Ramos (cell line): Measurements from ENCODE around the gene ARHGEF16.

Experiments
- in situ Hi-C: fragments of 300-500 bp; cut with MboI; formaldehyde crosslinking; loops from one replicate; pipeline ENCODE4 v1.14.3; 2022; ENCODE audit warnings: low sequenced_read_pairs; ENCODE audit not compliant: unreplicated experiment

The ARHGEF16 gene

DNA sequence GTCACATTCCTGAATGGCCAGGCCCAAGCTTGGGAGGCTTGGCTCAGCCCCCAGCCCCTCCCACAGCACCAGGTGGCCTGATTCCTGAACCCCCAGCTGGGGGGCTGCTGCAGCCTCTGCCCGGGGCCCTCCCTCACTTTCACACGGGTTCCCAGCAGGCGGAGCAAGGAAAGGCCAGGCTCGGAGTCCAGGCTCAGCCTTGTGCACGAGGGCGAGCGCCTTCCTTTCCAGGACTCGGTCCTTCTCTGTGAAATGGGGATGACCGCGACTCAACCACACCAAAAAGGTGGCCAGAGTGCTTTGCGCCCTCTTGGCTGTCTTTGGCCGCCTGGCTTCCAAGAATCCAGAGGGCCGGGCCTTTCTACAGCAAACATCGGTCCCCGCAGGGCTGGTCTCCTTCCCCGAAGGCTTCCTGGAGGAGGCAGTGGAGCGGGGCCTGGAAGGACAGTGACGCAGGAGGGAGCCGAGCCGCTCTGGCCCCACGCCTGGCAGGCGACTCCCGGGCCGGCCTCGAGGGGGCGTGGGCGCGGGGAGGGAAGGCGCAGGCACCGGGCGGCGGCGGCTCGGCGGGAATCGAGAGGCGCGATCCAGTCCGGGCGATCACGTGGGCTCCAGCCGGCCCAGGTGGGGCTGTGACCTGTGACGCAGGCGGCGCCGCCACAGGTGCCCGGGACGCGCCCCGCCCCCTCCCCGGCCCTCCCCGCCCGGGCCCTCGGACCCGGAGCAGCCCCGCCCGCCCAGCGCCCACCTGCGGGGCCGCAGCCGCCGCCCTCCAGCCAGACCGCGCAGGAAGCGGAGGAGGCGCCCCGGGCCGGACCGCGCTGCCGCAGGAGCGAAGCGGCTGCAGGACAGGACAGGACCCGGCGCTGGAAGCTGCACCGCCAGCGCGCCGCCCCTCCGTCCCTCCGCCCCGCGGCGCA, at the start of gene ARHGEF16:
TSS of gene ARHGEF16 (plus strand) at position 775 of the 920 bp plus-strand sequence. CDS start 8,420 bp downstream, outside the sequence.
- in situ Hi-C loops: no loop called here

DNA sequence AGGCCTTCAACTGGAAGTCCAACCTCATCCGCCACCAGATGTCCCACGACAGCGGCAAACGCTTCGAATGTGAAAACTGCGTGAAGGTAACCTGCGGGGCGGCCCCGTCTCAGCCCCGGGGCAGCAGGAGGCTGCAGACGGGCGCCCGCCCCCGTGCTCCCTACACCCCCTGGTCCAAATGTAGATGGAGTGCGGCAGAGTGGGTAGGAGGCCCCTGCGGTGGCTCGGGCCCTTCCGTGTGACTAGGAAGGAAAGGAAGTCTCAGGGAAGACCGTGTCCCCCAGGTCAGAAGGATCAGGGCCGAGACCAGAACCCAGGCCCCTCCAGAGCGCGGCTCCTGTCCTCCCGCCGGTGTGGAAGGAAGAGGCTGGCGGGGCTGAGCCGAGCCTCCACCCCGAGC, 49.7 kb upstream of the ARHGEF16 start:
- in situ Hi-C loops: no loop called here

DNA sequence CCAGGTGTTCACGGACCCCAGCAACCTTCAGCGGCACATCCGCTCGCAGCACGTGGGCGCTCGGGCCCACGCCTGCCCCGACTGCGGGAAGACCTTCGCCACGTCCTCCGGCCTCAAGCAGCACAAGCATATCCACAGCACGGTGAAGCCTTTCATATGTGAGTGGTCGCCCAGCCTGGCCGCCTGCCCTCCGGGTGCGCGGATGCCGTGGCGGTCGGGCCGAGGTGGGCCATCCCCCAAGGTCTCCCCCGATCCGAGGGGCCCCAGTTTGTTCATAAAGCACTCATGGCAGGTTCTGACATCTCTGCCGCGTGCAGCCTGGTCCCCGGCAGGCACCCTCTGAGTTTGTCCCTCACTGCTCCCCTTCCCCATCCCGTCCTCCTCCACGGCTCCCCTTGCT, 49.0 kb upstream of the ARHGEF16 start:
- in situ Hi-C loops: no loop called here

DNA sequence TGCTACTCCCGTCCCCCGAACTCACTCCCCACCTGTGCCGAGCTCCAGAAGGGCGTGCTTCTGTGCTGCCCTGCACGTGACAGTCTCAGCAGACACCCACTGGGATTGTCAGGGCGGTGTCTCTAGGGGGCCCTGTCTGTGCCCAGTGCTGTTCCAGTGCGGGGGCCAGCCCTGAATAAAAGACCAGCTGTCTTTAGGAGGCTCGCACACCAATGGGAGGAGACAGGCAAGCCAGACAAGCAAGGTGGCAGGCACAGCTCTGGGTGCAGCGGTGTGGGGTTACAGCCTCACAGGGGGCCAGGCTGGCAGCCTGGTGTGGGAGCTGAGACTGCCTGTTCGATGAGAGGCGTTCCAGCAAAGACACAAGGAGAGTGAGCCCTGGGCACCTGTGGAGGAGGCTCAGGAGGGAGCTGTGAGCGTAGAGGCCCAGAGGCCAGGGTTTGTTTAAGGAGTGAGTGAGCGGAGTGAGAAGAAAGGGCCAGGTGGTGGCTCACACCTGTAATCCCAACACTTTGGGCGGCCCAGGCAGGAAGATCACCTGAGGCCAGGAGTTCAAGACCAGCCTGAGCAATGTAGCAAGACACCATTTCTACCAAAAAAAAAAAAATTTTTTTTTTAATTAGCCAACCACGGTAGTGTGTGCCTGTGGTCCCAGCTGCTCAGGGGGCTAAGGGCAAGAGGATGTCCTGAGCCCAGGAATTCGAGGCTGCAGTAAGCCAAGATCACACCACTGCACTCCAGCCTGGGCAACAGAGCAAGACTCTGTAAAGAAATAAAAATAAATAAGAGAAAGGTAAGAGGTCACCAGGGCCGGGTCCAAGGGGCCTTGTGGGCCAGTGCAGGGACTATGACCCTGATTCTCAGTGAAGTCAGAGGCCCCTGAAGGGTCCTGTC, 48.2 kb upstream of the ARHGEF16 start:
- in situ Hi-C loops: no loop called here

DNA sequence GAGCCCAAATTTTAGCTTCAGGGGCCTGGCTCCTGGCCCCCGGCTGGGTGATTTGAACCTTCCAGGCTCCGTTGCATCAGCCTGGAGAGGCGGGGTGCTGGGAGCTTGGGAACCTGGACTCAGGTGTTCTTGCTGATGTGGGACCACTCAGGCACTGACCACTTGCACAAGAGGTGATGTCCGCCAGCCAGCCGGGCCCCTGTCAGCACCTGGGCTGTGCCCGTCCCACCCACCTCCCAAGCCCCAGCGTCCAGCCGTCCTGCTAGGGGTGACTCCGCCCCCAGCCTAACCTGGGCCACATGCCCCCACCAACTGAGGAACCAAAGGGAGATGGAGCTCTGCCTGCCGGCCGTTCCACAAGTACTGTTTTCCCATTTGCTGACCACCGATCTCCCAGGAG, 47.4 kb upstream of the ARHGEF16 start:
- in situ Hi-C loops: no loop called here

DNA sequence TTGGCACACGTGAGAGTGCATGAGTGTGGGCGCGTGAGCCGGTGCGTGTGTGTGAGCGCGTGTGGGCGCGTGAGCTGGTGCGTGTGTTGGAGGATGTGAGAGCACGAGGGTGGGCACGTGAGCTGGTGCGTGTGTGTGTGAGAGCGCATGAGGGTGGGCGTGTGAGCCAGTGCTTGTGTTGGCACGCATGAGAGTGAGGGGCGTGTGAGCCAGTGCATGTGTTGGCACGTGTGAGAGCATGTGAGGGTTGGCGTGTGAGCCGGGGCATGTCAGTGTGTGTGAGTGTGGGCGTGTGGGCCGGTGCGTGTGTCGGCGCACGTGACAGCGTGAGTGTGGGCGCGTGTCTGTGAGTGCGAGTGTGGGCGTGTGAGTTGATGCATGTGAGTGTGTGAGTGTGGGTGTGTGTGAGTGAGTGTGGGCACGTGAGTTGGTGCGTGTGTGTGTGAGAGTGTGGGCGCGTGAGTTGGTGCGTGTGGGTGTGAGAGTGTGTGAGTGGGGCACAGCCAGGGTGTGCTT, 45.7 kb upstream of the ARHGEF16 start:
- in situ Hi-C loops: no loop called here

DNA sequence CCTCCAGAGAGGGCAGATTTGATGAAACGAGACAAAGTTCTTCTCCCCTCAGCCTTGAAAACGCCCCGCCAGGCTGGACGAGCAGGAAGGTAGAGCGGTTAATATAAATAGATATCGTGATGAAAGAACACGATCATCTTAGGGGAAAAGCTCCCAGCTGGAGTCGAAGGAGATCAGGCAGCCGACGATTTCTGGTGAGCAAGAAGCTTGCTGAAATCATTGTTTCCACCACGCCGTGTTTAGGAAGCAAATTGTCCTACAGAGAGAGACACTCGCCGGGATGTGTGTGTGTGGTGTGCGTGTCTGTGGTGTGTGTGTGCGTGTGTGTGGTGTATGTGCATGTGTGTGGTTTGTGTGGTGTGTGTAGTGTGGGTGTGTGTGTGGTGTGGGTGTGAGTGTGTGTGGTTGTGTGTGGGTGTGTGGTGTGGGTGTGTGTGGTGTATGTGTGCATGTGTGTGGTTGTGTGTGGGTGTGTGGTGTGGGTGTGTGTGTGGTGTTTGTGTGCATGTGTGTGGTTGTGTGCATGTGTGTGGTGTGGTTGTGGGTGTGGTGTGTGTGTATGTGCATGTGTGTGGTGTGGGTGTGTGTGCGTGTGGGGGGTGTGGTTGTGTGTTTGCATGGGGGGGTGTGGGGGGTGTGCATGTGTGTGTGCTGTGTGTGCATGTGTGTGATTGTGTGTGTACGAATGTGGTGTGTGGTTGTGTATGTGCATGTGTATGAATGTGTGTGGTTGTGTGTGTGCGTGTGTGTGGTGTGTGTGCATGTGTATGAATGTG, 44.9 kb upstream of the ARHGEF16 start:
- in situ Hi-C loops: no loop called here

DNA sequence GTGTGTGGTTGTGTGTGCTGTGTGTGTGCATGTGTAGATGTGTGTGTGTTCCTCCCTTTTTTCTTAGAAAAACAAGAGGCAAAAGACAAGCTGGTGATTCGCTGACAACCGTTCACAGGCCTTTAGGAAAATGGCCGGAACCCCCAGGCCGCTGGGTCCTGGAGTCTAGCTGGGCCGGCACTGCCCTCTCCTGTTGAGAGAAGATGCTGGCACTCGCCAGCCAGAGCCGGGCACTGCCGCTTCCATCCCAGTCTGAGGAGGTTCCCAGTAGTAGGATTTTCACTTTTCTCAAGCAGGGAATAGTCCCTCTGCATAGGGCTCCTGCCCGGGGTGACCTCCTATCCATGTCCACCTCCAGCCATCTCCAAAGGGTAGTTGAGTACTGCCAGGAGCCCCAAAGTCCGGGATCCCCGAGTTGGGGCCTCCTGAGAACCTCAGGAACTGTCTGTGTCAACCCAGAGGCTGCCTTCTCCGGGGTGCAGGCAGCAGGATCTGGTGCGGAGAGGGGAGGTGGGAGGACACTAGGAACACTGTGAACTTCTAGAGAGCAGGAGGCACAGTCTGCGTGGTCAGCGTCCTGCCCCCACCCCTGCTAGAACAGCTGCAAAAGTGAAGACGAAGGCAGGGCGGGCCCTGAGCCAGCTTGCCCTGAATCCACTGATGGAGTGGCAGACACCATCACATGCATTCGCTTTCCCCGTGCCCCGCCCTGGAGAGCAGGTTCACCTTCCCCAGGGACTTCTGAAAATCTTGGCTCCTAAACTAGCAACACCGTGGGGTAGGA, 44.1 kb upstream of the ARHGEF16 start:
- in situ Hi-C loops: no loop called here

DNA sequence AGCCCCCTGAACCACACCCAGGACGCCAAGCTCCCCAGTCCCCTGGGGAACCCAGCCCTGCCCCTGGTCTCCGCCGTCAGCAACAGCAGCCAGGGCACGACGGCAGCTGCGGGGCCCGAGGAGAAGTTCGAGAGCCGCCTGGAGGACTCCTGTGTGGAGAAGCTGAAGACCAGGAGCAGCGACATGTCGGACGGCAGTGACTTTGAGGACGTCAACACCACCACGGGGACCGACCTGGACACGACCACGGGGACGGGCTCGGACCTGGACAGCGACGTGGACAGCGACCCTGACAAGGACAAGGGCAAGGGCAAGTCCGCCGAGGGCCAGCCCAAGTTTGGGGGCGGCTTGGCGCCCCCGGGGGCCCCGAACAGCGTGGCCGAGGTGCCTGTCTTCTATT, 42.7 kb upstream of the ARHGEF16 start:
- in situ Hi-C loops: no loop called here

DNA sequence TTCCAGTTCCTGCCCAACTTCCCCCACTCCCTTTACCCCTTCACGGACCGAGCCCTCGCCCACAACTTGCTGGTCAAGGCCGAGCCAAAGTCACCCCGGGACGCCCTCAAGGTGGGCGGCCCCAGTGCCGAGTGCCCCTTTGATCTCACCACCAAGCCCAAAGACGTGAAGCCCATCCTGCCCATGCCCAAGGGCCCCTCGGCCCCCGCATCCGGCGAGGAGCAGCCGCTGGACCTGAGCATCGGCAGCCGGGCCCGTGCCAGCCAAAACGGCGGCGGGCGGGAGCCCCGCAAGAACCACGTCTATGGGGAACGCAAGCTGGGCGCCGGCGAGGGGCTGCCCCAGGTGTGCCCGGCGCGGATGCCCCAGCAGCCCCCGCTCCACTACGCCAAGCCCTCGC, 42.1 kb upstream of the ARHGEF16 start:
- in situ Hi-C loops: no loop called here

DNA sequence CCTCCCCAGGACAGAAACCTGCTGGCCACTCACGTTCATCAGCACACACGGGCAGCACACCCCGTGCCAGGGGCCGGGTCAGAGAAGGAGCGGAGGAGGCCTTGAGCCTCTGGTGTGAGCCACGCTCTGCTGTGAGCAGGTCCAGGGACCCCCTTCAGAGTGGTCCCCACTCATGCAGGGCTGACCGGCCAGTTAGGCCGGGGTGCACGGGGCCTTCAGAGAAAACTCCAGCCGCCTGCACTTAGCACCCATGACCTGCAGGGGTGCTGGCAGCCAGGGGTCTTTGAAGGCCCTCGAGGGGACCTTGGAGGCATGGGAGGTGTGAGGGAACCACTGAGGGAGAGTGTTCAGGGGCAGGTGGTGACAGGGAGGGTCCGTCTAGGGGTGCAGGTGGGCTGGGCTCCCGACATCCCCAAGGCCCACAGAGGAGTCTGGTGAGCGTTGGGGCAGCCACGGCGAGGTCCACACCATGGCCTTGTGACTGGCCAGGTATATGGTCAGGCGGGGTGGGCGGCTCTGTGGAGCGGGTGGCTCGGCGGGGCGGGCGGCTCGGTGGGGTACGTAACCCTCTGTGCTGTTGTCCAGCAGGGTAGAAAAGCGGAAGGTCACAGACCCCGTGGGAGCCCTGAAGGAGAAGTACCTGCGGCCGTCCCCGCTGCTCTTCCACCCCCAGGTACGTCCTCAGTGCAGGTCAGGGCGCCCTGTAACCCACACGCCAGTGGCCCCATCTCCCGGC, 40.3 kb upstream of the ARHGEF16 start:
- in situ Hi-C loops: no loop called here

DNA sequence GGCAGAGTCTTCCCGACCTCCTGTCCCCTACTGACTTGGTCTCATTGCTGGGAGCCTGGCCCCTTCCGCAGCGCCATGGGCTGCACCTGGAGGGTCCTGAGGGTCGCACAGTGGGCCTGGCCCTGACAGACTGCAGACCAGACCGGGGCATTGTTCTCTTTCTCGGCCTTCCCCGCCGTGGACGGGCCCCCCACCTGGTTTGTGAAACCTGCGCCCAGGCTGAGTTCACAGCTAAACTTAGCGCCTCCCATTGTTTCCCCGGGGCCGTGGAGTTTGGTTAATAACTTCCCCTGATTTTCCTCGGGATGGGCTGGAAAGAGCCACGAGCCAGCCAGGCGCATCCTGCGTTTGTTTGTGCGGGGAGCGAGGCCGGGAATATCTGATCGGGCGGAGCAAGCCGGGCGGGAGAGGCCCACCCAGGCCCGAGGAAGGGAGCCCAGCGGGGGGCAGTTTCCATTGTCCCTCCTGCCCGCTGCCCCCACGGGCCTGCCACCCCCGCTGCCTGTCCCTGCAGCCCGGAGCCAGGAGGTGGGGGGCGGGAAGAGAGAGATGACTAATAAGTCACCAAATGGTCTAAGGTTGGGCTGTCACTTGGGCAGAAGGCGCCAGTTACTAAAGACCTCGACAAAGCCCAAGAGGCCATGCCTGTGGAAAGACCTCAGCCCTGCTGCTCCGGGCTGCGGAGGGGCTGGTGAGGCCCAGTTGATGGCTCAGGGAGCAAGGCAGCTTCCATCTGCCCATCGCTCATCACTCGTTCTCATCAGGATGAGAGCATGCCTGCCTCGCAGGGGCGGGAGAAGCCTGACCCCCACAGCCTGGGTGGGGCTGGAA, 39.0 kb upstream of the ARHGEF16 start:
- in situ Hi-C loops: no loop called here

DNA sequence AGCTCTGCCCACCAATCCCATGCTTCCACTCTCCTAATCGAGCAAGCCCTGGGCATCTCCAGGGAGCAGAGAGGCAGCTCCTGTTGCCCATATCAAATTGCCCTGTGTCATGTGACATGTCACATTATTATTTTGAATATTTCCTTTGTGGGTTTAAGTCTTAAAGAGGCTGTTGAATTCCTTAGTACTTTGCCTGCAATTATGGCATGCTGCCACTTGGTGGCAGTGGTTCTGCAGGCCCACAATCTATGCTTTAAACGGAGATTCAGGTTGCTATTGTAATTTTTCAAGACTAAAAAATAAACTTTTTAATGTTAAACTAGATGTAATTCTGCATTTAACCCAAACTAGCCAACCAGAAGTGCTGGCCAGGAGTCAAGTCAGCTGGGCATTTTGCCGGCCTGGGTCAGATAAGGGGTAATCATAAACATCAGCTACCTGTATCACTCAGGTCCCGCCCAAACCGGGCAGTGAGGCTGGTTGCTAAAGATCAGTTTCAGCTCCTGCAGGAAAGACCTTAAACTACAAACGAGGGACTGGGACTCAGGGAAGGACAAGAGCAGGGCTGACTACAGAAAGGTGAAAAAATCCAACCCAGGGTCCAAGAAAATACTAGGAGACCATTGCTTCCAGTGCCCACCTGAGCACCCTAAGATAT, 37.3 kb upstream of the ARHGEF16 start:
- in situ Hi-C loops: no loop called here

DNA sequence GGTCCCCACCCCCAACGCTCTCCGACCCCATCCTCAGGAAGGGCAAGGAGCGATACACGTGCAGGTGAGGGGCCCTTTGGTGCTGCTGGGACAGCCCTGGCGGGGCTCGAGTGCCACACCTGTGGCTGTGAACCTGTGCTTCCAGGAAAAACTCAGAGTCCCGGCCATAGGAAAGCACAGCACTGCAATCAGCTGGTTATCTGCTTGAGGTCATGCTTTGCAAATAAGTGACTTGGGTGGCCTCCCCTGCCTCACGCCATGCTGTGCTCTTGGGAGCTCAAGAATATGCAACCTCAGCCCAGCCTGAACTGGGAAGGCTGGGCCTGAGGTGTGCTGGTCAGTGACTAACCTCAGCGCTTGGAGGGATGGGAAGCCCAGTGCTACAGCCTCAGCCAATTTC, 36.5 kb upstream of the ARHGEF16 start:
- in situ Hi-C loops: no loop called here

DNA sequence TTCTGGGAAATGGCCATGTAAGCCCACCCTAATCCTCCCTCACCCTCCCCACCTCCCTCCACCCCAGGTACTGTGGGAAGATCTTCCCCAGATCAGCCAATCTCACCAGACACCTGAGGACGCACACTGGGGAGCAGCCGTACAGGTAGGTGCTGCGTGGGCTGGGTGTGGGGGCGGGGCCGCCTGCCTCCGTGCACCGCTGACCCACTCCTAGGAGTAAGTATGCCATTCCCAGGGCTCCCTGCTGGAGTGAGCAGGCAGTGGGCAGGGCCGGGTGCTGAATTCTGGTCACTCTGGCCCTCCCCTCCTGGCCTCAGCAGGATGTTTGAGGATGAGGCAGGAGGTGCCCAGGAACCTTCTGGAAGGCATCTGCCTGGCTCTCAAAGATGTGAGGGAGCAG, 35.9 kb upstream of the ARHGEF16 start:
- in situ Hi-C loops: no loop called here

DNA sequence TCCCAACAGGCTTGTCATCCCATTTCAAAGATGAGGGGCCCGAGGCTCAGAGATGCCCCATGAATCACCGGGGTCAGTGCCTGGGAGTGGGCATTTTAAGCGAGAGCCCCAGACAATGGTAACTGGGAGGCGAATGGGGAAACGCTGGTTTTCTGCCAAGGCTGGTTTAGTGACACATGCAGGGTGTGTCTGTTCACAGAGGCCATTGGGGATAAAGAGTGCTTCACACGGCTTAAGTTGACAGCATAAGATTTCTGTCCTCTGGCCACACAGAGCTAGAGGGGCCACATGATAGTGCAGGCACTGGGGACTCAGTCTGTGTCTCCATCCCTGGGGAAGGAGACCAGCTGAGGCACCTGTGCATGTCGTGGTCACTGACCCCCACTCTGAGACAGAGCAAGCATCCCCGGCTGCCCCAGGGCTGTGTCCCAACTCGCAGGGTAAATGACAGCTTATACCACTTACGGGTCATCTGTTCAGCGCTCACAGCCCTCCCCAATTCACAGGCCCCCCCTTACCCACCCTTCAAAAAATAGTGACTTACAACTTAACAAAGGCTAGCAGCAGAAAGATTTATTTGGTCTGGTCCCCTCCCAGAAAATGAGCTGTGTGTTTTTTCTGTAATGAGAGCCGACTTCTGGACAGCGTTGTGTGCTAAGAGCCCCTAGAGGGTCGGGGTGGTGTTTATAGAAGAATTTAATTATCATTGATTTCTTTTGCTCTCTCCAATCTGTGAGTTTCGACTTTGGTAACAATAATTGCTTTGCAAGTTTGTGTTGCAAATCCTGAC, 34.9 kb upstream of the ARHGEF16 start:
- in situ Hi-C loops: loop anchor here (5.0 kb wide), 1 partner anchor 412 kb away; no protein-coding TSS in a partner anchor
